Measurements from ENCODE around the gene STXBP1. TPM values are rescaled to one million over a fixed set of nuclear protein-coding genes. Genes with fewer than 3 reads are reported as not detected.

STXBP1 gene
- total and polyA plus RNA-seq, 8 donors, result 14.3 to 46.4 (median 22.0) TPM

DNA sequence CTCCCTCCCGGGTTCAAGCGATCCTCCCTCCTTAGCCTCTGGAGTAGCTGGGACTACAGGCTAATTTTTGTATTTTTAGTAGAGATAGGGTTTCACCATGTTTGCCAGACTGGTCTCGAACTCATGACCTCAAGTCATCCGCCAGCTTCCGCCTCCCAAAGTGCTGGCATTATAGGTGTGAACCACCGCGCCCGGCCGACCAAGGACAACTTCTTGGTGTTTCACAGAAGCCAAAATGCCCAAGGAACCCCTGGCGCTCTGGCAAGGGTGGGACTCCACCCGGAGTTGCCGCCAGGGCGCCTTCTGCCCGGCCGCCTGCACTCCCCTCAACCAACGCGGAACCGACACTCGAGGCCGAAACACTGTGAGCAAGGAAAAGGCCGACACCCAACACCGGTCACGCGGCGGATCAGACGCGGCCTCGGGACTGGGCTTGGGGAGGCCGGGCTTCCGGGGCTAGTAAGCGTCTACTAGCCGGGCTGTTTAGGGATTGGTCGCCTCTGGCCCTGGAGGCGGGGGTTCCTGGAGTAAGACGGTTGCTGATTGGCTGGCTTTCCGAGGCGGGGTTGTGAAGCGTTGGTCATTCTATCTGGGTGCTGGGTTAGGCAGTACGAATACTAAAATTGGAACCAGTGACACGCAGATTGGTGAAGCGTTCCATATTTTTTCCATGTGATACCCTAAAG, 87.1 kb downstream of the STXBP1 start:
- peak overlapping the region in 2 of 4 donors; percentile 4 to 21 for H3K4me3 ChIP-seq

DNA sequence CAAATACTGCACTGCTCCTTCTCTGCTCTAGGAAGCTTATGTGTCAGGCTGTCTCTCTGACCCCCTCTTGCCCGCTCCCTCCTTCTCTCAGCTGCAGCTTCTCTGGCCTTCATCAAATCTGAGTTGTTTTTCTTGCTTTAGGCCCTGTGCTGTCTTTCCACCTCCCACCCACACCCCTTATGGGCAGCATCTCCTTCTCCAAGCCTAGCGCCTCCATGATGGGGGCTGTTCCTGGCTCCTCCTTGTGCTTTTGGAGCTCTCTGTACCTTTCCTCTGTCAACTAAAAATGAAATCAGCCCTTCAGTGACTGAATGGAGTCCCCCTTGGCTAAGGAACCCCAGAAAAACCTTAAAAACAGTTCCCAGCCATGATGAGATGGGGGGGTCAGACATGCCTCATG, 88.1 kb downstream of the STXBP1 start:
- no peak overlapping the region for H3K4me3 ChIP-seq

More for the DNA sequence above, 87.1 kb downstream of the STXBP1 start:
- TF ChIP-seq, protein P1, sequence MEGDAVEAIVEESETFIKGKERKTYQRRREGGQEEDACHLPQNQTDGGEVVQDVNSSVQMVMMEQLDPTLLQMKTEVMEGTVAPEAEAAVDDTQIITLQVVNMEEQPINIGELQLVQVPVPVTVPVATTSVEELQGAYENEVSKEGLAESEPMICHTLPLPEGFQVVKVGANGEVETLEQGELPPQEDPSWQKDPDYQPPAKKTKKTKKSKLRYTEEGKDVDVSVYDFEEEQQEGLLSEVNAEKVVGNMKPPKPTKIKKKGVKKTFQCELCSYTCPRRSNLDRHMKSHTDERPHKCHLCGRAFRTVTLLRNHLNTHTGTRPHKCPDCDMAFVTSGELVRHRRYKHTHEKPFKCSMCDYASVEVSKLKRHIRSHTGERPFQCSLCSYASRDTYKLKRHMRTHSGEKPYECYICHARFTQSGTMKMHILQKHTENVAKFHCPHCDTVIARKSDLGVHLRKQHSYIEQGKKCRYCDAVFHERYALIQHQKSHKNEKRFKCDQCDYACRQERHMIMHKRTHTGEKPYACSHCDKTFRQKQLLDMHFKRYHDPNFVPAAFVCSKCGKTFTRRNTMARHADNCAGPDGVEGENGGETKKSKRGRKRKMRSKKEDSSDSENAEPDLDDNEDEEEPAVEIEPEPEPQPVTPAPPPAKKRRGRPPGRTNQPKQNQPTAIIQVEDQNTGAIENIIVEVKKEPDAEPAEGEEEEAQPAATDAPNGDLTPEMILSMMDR (IDR thresholded peaks at IDR 0.05), result no peak
- intact Hi-C loops (cut with DNase I), result no loop called here
- FAIRE-seq, result peak; percentile 54
- H3K4me1 ChIP-seq, result peaks cover 8 to 10% (median 10%) of the 10 kb centered on the region in 3 donors
- WGBS, 2 donors, result 19 to 20% methylated on average over 41 of the region's 41 CpGs
- no peaks in the 10 kb centered on the region for H3K36me3 ChIP-seq
- H3K27me3 ChIP-seq, result no peaks in the 10 kb centered on the region
- DNase-seq, result peak; percentile 90 to 97 (median 94)
- peak overlapping the region; percentile 67 to 88 (median 80) for H3K27ac ChIP-seq
- H3K9me3 ChIP-seq, result no peaks in the 10 kb centered on the region
- ATAC-seq, result peak; percentile 90 to 97 (median 92)

DNA sequence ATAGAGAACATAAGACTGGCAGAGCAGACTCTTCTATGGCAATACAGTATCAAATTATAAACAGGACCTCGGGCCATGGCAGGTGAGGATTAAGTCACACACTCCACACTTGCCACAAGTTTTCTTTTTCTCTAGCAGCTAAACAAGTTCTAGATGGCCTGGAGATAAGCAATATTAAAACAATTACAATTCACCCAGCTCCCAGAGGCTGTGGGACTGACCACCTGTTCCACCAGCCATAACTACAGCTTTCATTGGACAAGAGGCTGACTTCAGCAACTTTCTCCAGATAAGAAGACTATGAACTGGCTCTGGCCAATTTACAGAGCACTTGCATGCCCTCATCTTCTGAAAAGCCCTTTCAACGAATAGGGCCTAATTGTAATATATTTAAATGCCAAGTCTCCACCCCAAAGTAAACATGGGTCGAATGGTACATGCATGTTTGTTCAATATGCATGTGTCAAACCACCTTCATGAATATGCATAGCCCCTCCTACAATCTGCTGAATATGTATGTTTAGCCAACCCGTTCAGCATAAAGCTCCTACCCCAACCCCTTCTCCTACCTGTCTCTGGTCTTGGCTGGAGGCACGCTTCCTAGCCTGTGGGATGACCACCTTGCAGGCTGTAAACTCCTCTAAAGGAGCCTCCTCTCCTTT, 88.6 kb downstream of the STXBP1 start:
- Histone ChIP-seq H3K27ac (peak overlapping the region; percentile 67 to 88 (median 80)), H3K4me1 (peaks cover 8 to 12% (median 10%) of the 10 kb centered on the region in 3 donors), H3K9me3 (no peaks in the 10 kb centered on the region), H3K36me3 (no peaks in the 10 kb centered on the region), H3K4me3 (no peak overlapping the region), H3K27me3 (no peaks in the 10 kb centered on the region)
- WGBS, 2 donors, result 38 to 48% methylated on average over 5 of the region's 5 CpGs
- ATAC-seq, result peak; percentile 57 to 74 (median 66)
- no peak for FAIRE-seq
- intact Hi-C loops (cut with DNase I), result no loop called here
- DNase-seq, result peak in 4 of 6 donors; percentile 46 to 75 (median 56)
- TF ChIP-seq, protein P1 (IDR thresholded peaks at IDR 0.05), result no peak

More for the DNA sequence above, 88.1 kb downstream of the STXBP1 start:
- intact Hi-C loops (cut with DNase I), result no loop called here
- ATAC-seq, result peak in 1 of 4 donors; percentile 1
- no peaks in the 10 kb centered on the region for H3K9me3 ChIP-seq
- DNase-seq, result no peak
- TF ChIP-seq, protein P1 (IDR thresholded peaks at IDR 0.05), result no peak
- peak overlapping the region; percentile 67 to 88 (median 80) for H3K27ac ChIP-seq
- H3K36me3 ChIP-seq, result no peaks in the 10 kb centered on the region
- no peaks in the 10 kb centered on the region for H3K27me3 ChIP-seq
- H3K4me1 ChIP-seq, result peaks cover 8 to 10% (median 10%) of the 10 kb centered on the region in 3 donors
- no peak for FAIRE-seq
- WGBS, 2 donors, result 88 to 94% methylated on average over 2 of the region's 2 CpGs

DNA sequence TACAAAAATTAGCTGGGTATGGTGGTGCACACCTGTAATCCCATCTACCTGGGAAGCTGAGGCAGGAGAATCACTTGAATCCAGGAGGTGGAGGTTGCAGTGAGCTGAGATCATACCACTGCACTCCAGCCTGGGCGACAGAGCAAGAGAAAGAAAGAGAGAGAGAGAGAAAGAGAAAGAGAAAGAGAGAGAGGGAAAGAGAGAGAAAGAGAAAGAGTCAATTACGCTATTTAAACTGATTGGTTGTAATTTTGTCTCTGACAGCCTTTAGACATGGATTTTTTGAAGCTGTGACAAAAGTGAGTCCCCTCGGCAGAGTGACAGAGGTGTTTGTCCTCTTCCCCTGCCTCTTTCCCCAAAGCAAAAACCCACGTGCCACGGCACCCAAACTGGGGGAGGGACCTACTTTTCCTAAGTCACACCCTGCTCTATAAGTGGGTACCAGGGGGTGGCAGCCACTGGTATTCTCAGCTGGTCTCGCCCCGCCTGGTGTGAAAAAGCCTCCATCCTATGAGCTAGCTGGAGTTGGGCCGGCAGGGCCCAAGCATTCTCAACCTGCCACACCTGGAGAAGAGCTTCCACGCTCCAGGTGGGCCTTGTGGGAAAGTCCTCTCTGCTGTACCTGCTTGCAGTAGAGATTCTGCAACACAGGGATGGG, 91.3 kb downstream of the STXBP1 start:
- no peaks in the 10 kb centered on the region for H3K9me3 ChIP-seq
- TF ChIP-seq, protein P1 (IDR thresholded peaks at IDR 0.05), result no peak
- ATAC-seq (no peak), DNase-seq (no peak), FAIRE-seq (no peak)
- WGBS, 2 donors, result 89 to 90% methylated on average over 9 of the region's 9 CpGs
- intact Hi-C loops (cut with DNase I), result no loop called here
- peaks cover 8 to 20% (median 10%) of the 10 kb centered on the region in 3 donors for H3K4me1 ChIP-seq
- H3K36me3 ChIP-seq, result no peaks in the 10 kb centered on the region
- H3K27me3 ChIP-seq, result no peaks in the 10 kb centered on the region
- no peak overlapping the region for H3K4me3 ChIP-seq
- H3K27ac ChIP-seq, result no peak overlapping the region

Data from pancreas (tissue), 10 donors.